NCI-H2171 treated with DMSO at 0.1 percent for 48 hours (cell line): ENCODE data around the gene ARL5C.
"Not testable (repeated sequence)": the region's sequence is repeated elsewhere in the genome, so short reads cannot be mapped to it uniquely, and the experiment has no call there.

Source experiments
- DNase-seq: peaks from one replicate; lab custom pipeline; 2025; lab: John Stamatoyannopoulos, UW

ARL5C gene

DNA sequence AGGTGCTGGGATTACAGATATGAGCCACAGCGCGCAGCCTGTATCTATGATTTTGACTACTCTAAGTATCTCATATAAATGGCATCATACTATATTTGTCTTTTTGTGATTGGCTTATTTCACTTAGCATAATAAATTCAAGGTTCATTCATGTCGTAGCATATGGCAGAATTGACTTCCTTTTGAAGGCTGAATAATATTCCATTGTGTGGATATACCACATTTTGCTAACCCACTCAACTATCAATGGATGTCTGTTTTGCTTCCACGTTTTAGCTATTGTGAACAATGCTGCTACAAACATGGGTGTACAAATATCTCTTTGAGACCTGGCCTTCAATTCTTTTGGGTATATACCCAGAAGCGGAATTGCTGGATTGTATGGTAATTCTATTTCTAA is 24.7 kb downstream of the ARL5C start:
- no peak for DNase-seq

DNA sequence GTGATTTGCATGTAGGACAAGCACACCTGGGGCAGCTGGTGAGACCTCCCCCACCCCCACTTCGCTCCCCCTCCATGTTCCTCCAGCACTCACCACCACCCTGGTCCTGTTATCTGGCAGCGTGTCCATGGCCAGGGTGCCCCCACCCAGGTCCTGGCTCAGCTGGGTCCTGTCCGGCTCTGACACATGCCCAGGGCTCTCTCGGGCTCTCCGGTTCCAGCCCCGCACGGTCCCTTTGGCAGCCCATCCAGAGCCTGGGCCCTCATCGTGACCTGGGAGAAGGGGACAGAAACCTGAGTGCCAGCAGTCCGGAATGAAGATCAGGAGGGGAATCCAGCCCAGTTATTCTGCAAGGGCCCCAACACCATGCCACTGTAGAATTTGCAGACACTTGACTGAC is 26.4 kb downstream of the ARL5C start:
- DNase-seq: no peak

DNA sequence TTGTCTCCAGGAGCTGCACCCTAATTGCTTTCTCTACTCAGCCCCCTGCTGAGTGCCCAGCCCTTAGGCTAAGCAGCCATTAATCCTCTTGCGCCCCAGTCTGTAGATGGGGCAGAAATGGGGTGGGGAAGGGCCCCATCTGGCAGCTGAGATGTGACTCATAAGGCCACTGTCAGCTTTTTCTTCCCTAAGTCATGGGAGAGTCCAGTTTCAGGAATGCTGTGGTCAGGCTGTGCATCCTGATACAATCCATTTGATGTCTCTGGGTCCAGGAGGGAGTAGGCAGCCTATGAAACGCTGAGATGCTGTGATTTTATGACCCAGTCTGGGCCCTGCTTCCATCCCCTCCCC is 26.8 kb downstream of the ARL5C start:
- no peak for DNase-seq

DNA sequence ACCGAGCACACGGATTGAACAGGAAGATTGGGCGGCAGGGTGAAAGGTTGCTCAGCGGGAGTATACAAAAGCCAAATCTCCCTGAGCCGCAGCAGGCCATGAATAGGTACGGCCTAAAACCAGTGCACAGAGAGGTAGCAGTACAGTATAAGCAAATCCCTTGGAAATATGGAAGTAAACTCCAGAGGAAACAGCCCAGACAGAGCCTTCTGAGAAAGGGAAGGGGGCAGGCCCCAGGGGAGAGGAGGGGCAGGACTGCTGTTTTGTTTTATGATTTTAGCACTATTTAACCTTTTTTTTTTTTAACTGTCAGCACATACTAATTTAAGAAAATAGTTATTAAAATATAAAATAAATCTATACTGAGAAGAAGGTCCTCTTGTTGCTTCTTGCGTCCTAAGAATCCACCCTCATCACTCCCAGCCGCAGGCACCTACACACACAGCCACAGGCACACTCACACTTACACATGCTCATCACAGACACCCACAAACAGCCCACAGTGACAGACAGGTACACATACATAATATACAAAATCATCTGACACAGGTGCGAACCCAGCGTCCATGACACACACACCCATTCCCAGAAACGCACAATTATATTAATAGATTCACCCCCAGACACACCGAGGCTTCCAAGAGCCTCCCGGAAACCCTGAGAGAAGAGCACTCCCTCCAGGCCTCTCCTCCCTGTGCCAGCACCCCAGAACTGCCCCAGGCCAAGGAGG is 27.4 kb downstream of the ARL5C start:
- DNase-seq: no peak

DNA sequence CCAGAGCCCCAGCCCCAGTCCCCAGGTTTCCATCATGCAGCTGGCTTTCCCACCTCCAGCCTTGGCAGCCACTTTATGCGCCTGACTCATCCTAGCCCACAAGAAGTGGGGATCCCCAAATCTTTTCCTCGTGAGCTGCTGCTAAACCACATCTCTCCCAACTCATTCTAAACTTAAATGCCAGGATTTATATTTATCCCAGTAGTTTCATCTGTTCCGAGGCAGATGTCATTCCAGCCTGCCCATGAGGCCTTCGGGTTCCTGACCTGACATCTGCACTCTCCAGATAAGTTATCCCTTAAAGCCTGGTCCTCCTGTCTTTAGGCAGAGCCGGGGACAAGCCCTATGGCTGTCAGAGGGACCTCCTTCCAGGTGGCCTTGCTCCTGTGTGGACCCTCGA is 31.1 kb downstream of the ARL5C start:
- no peak for DNase-seq

DNA sequence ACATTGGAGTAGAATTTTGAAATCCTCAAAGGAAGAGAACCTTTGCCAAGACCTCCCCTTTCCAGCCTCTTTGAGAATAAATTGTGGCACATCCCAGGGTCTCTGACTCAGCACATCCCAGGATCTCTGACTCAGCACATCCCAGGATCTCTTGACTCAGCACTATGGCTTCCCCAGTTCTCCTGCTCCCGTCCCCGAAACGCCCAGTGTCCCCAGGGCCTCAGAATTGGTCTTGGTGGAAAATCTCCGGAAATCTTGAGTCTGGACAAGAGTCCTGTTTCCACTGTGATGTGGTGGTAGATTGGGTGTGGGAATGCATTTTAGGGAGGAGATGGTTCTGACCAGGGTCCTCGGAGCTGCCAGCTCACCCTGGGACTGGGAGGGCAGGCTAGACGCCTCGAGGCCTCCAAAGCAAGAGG is 33.8 kb downstream of the ARL5C start:
- DNase-seq: no peak

DNA sequence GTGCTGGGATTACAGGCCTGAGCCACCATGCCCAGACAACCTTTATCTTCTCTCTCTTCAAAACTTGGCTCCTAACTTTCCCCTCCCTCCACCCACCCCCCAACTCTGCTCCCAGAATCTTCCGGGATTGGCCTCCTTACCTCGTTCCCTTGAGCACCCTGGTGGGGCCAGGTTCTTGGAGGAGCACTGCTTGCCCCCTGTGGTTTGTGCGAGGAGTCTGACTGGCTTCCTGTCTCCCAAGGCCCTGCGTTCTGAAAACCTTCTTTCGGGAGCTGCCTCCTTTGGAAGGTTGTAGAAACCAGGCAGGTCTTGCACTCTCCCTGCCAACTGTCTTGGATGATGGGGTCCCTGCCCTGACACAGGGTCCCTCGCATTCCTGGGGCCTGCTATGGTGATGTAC is 34.3 kb downstream of the ARL5C start:
- no peak for DNase-seq

DNA sequence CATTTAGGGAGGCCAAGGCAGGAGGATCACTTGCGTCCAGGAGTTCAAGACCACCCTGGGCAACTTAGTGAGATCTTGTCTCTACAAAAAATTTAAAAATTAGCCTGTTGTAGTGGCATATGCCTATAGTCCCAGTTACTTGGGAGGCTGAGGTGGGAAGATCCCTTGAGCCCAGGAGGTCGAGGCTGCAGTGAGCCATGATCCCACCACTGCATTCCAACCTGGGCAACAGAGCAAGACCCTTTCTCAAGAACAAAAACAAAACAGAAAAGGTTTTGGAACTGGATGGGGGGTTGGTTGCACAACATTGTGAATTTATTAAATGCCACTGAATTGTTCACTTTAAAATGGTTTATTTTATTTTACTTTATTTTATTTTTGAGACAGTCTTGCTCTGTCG is 35.8 kb downstream of the ARL5C start:
- no peak for DNase-seq

DNA sequence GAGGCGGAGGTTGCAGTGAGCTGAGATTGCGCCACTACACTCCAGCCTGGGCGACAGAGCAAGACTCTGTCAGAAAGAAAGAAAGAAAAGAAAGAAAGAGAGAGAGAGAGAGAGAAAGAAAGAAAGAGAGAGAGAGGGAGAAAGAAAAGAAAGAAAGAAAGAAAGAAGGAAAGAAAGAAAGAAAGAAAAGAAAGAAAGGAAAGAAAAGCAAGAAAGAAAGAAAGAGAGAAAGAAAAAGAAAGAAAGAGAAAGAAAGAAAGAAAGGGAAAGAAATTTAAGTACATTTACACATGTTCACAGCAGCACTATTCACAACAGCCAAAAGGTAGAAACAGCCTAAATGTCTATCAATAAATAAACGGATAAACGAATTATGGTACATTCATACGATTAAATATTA is 36.4 kb downstream of the ARL5C start:
- not testable (repeated sequence) for DNase-seq

DNA sequence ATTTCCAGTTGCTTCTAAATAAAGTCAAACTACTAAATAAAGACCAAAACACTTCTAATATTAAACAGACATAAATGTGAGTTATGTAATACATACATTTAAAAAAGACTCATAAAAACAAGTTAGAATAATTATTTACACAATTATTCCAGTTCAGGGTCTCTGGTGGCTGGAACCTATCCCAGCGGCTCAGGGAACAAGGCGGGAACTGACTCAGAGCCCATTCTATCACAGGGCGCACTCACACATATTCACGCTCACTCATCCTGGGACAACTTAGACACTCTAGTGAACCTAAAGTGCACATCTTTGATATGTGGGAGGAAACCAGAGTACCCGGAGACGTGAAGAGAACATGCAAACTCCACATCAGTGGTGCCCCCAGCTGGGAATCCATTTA is 39.5 kb downstream of the ARL5C start:
- no peak for DNase-seq

DNA sequence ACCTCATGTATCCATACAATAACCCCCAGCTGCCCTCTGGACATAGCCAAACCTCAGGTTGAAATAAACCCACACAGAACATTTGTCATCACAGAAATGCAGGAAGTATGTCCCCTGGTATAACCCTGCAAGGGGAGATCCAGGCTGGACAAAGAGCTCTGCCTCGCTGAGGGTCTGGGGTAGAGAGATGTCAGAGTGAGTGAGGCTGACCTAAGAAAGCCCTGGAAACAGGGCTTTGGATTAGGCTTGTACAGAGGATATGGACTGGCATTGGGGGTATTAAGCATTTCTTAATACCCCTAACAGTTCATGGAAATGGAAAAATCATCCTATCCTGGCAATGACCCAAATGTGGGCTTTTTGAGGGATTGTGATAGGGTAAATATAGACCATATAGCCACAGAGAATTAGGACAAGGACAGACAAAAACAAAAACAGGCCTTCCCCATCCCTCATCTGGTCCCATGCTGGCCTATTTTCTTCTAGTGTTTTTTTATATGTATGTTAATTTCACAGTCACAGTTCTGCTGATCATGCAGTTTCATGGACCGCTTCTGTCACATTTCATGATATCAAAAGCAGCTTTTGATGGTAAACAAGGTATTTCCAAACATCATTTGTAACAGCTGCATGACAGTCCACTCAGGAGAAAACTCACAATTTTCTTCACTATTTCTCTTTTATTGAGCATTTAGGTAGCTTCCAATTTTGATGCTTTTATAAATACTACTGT is 40.7 kb downstream of the ARL5C start:
- DNase-seq: no peak

DNA sequence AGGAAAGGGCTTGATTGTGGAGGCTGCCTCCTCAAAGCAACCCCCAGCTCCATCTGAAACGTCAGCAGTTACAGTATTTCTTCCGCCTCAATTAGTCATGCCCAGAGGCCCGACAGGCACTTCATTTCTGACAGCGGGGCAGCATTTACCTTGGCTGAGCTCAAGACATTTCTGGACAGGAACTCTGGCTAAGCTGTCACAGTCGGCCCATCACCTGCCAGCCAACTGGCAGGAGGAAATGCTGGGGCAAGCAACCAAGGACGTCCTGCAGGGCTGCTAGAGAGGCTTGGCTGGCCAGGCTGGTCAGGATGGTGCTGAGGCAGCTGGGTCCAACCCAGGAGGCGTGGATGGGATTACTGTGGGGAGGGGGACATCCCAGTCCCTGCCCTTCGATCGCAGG is 42.3 kb downstream of the ARL5C start:
- DNase-seq: no peak

DNA sequence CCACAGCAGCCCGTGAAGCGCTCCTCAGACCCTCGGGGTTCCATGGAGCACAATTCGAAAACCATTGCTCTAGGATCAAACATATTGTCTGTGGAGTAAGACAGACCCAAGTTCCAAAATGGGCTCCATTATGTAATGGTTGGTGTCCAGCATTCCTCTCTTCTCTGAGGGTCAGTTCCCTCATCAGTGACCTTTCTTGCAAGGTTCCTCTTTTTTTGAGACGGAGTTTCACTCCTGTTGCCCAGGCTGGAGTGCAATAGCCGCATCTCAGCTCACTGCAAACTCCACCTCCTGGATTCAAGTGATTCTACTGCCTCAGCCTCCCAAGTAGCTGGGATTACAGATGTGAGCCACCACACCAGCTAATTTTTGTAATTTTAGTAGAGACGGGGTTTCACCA is 43.0 kb downstream of the ARL5C start:
- DNase-seq: no peak

DNA sequence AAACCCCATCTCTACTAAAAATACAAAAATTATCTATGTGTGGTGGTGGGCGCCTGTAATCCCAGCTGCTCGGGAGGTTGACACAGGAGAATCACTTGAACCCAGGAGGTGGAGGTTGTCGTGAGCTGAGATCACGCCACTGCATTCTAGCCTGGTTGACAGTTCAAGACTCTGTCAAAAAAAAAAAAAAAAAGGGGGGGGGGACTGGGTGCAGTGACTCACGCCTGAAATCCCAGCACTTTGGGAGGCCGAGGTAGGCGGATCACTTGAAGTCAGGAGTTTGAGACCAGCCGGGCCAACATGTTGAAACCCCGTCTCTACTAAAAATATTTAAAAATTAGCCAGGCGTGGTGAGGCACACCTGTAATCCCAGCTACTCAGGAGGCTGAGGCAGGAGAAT is 44.0 kb downstream of the ARL5C start:
- not testable (repeated sequence) for DNase-seq

DNA sequence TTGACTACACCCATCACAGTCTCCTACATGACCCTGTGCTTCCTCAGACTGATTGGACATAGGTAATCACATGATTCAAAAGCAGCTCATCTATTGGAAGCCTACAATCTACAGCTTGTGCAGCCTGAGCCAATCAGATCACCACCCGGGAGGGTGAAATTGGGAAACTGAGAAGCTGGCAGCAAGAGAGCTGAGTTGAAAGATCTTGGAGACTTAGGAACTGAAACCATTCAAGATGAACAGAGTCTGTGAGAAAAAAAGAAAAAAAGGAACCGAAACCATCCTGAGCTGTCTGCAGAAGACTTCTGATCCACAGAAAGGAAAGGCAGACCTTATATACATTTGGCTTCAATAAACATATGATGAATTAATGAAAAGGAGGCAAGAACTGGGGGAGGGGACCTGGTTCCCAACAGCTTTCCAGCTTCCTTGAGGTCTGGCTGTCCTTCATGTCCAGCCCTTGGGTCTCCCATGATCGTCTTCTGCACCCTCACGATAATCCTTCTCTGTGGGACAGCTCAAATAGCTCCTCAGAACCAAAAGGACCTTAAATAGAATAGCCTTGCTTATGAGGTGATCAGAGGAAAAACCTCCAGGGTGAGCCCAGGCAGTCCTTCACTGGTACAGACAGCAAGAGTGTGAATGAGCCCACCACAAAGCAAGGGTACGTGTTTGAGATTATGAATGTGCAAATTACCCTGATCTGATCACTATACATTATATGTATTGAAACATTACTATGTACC is 47.1 kb downstream of the ARL5C start:
- no peak for DNase-seq

DNA sequence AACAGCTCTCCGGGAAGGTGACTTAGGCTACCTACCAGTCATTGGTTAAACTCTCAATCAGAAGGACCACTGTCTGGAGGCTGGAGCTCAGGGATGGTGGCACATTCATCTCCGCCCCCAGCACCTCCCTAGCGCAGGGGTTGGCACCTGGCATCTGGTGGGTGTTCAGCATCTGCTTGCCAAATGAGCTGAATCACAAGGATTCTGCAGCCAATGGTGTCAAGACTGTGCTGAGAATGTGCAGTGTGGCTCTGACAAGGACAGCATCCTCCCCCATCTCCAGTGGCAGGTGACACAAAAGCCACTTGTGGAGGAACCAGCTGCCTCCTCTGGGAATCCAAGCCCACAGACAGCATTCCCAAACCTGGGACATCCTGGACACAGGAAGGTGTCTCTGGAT is 49.7 kb downstream of the ARL5C start:
- no peak for DNase-seq

DNA sequence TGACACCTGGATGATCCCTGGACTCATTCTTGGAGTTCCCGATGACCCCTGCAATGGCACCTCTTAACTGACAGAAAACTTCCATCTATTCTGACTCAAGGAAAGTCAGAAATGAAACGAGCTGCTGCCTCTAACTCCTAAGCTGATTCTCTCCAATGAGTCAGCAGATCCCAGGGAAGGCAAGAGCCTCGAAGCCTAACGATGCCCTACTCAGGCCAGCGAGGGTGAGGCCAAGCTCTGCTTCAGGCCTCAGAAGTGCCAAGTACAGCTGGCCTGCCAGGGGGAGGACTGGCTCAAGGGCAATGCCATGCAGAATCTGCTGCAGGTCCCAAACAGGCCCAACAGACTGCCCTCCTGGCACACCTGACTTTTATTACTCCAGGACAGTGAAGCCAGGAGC is 50.8 kb downstream of the ARL5C start:
- no peak for DNase-seq

DNA sequence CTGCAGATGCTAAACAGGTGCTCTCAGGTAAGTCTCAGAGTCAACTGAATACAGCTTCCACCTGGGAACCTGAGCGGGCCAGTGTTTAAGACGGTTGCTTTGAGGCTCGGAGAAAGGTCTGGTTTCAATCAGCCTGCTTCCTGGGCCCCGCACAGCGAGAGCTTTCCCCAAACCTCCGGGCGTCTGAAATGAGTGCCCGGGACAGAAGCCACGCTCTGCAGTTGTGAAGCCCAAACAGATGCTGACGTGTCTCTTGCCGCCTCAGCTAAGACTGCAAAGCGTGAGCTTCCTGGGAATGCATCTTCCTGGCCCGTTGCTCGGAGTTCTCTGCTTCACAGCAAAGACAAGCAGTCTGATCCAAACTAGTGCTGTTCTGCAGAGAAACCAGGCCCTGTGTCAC is 51.2 kb downstream of the ARL5C start:
- DNase-seq: no peak

DNA sequence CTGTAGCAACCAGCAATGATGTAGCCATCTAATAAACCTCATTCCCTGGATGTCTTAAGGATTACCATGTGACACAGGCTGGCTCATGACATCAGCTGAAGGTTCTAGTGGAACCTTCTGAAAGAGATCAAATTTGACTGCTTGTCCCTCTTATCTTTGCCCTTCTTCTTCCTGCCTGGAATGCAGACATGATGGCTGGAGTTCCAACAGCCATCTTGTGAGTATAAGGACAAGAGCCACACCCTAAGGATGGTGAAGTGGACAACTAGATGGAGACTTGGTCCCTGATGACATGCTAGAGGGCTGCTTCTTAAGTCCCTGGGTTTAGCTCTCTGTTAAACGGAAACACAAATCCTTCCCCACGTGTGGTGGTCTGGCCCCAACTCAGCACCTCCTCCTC is 52.1 kb downstream of the ARL5C start:
- no peak for DNase-seq

DNA sequence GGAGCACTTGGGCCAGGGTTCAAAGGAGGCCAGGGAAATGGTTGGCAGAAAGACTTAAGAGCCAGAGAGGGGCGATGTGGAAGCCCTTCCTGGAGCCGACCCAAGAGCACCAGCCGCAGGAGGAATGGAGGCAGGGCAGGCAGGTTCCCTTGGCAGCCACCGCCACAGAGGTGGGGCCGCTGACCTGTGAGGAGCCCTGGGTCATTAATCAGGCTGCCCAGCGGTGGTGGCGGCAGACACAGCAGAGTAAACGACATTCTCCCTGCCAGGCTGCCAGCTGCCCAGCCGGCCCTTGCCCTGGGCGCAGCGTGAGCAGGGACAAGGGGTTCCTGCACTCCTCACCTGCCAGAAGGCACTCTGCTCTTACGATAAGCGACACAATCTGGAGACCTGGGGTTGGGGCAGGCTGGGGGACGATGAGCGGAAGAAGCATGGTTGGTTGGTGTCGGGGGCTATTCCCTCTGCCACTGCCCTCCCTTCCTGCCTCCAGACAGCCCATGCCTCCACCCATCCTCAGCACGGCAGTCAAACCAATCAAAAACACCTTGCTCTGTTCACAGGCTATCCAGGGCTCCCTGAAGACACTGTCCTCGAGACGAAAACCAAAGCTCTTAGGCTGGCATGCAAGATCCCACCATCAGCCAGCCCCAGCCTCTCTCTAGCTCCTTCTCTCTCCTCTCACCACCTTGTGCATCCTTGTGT is 55.4 kb downstream of the ARL5C start:
- DNase-seq: no peak

DNA sequence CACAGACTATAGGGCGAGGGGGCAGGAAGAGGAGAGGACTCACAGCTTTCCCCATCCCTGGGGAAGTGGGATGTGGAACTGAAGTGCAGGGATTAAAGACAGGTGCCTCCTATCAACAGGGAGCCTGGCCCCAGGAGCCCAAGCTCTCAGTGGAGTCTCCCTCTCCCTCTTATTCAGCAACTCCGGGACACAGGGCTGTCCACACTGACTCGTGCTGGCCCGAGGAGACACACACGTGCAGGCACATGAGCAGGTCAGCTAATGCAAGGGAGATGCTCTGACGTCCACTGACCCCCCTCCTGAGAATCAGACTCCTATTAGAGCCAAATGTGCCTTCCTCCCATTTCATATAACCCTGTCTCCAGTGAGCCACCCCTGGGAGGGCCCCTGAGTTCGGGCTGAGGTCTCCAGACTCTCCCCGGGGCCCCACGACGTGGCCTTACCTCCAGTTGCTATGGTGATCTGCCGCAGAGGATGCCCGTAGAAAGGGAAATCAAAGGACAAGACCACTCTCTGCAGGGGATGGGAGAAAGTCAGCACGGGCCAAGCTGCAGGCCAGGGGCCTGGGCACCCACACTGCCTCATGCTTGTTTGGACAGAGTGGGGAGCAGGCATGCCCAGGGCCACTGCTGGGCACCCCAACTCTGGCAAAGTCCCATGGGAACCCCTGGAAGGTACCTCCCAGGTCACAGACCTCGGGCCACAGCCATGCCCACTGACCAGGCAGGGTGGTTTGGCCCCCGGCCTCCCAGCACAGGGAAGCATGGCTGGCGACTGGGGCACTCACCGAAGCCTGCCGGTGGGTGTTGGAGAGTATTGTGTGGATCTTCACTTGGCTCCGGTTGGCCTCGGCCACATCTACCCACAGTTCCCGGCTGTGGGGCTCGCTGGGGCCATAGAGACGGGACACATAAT is 57.2 kb downstream of the ARL5C start:
- no peak for DNase-seq

DNA sequence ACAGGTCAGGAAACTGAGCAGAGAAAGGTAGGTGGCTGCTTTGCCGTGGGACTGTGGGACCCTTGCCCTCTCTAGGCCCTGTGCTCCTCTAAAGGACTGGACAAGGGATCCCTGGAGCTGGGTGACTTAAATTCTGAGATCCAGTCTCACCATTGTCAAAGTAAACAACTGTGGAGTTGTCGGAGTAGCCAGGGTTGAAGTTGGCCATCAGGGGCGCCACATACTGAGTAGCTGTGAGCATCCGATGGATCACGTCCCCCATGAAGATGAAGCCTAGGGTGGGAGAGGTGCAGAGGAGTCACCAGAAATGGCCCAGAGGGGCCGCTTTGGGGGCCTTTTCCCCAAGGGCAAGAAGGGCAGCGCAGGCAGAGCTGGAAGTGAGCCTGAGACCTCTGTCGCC is 58.0 kb downstream of the ARL5C start:
- DNase-seq: no peak
